Panc1 (cell line): ENCODE results near the gene ZNF557.
"Not testable (repeated sequence)": the region's sequence is repeated elsewhere in the genome, so short reads cannot be mapped to it uniquely, and the experiment has no call there.

Experiments used
- CTCF ChIP-seq: fragments of 450-650 bp; IDR thresholded peaks from 2 replicates; pipeline ENCODE4 v1.5.1; 2017; ENCODE audit warnings: mild to moderate bottlenecking
- POLR2AphosphoS5 ChIP-seq: IDR thresholded peaks from 2 replicates; pipeline ENCODE4 v1.6.1; 2012; ENCODE audit warnings: mild to moderate bottlenecking, low read depth, low read length, moderate library complexity

GRCh38 chr19:7059977-7060376 is 9.5 kb upstream of the ZNF557 start:
- TF ChIP-seq CTCF, POLR2AphosphoS5: not testable (repeated sequence)
